ENCODE results near the gene ATXN1.

The ATXN1 gene

GRCh38 chr6:16670617-16671051 is 90.6 kb downstream of the ATXN1 start:
- no peak for DNase-seq

GRCh38 chr6:16670183-16670582 is 91.1 kb downstream of the ATXN1 start:
- DNase-seq = no peak

GRCh38 chr6:16669227-16669626 is 92.0 kb downstream of the ATXN1 start:
- DNase-seq = no peak

GRCh38 chr6:16667509-16667908 is 93.8 kb downstream of the ATXN1 start:
- no peak for DNase-seq

- DNase-seq = no peak
Observed at GRCh38 chr6:16665992-16666391, 95.3 kb downstream of the ATXN1 start.

- no peak for DNase-seq
Observed at GRCh38 chr6:16665182-16665581, 96.1 kb downstream of the ATXN1 start.

GRCh38 chr6:16663901-16664300 is 97.4 kb downstream of the ATXN1 start:
- no peak for DNase-seq

- DNase-seq = no peak
Observed at GRCh38 chr6:16660157-16660497, 101.1 kb downstream of the ATXN1 start.

- DNase-seq = no peak
Observed at GRCh38 chr6:16659466-16660156, 101.6 kb downstream of the ATXN1 start.

- DNase-seq = no peak
Observed at GRCh38 chr6:16658348-16659034, 102.8 kb downstream of the ATXN1 start.

- DNase-seq = no peak
Observed at GRCh38 chr6:16657768-16658167, 103.5 kb downstream of the ATXN1 start.

- no peak for DNase-seq
Observed at GRCh38 chr6:16656451-16656850, 104.8 kb downstream of the ATXN1 start.

- DNase-seq = no peak
Observed at GRCh38 chr6:16654701-16655100, 106.6 kb downstream of the ATXN1 start.

- no peak for DNase-seq
Observed at GRCh38 chr6:16653226-16653625, 108.0 kb downstream of the ATXN1 start.

- DNase-seq = no peak
Observed at GRCh38 chr6:16651871-16652270, 109.4 kb downstream of the ATXN1 start.

GRCh38 chr6:16649890-16650289 is 111.4 kb downstream of the ATXN1 start:
- DNase-seq = no peak

GRCh38 chr6:16649241-16649640 is 112.0 kb downstream of the ATXN1 start:
- DNase-seq = no peak

- no peak for DNase-seq
Observed at GRCh38 chr6:16648003-16648402, 113.3 kb downstream of the ATXN1 start.

- no peak for DNase-seq
Observed at GRCh38 chr6:16647422-16647821, 113.8 kb downstream of the ATXN1 start.

GRCh38 chr6:16644540-16645250 is 116.6 kb downstream of the ATXN1 start:
- no peak for DNase-seq

- DNase-seq = no peak
Observed at GRCh38 chr6:16639684-16640480, 121.4 kb downstream of the ATXN1 start.

GRCh38 chr6:16637635-16638034 is 123.6 kb downstream of the ATXN1 start:
- DNase-seq = no peak

All from SHP77 (cell line).